ENCODE measurements around the gene DACT2.

DACT2 gene

DNA sequence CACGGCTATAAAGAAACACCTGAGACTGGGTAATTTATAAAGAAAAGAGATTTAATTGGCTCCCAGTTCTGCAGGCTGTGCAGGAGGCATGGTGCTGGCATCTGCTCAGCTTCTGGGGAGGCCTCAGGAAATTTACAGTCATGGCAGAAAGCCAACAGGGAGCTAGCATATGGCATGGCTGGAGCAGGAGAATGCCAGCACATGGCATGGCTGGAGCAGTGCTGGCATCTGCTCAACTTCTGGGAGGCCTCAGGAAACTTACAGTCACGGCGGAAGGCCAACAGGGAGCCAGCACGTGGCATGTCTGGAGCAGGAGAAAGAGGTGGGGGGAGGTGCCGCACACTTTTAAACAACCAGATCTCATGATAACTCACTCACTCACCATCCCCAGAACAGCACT is 32.5 kb upstream of the DACT2 start:
- no peak for DNase-seq (ENCODE audit: low read depth in 2 of 2)

DNA sequence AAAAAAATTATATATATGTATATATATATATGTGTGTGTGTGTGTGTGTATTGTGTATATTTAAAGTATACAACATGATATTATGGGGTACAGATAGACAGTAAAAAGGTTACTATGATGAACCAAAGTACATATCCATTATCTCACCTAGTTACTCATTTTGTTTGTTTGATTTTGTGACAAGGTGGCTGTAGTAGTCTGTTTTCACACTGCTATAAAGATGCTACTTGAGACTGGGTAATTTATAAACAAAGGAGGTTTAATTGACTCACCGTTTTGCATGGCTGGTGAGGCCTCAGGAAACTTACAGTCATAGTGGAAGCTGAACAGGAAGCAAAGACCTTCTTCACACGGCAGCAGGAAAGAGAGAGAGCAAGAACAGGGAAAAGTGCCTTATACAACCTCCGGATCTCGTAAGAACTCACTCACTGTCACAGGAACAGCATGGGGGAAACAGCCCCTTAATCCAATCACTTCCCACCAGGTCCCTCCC is 30.2 kb upstream of the DACT2 start:
- DNase-seq (ENCODE audit: low read depth in 2 of 2): no peak

DNA sequence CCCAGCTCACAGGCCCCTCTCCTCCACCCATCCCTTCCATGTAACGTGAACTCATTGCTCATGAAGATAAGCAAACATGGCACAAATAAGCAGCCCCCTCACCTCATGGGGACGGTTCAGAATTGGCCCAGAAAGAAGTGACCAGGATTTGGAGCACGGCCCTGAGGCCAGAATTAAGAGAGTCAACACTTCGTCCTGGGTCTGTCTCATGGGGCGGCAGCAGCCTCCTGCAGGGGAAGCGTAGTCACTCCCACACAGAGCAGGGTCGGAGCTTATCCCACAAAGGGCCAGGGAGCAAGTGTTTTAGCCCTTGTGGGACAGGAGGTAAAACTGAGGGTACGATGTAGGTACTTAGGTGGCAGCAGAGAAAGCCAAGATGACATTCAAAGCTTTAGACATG is 28.6 kb upstream of the DACT2 start:
- DNase-seq (ENCODE audit: low read depth in 2 of 2): no peak

DNA sequence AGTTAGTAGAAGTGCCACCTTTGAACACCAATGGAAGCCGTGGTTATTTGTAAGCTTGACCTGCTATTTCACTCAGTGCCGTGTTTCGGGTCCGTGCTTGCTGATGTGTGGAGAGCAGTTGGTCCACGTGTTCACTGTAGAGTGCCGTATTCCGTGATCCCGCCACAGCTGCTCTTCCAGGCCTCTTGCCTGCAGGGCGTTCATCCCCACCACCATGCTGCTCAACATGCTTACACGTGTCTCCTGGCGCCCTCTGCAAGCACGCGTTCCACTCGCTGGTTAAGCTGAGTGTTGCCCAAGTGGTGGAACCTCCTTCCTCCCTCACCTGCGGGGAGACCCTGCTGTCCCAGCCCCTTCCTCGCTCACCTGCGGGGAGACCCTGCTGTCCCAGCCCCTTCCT is 28.0 kb upstream of the DACT2 start:
- DNase-seq (ENCODE audit: low read depth in 2 of 2): no peak

DNA sequence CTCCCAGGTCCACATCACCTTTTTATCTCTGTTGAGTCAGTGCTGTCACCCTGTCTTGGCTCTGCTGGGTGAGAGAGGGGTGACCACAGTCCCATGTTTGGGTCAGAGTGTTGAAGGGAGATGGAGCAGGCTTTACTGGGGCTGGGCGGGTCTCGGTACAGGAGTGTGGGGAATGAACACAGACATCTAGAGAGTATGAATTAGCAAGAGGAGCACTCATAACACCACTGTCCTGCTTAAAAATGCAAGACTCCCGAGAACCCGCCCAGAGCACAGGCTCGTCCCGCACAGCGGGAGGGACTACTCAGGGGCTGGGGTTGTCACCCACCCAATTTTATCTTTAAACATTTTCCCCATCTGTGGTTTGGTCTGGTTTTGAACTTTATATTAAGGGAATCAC is 27.5 kb upstream of the DACT2 start:
- no peak for DNase-seq (ENCODE audit: low read depth in 2 of 2)

DNA sequence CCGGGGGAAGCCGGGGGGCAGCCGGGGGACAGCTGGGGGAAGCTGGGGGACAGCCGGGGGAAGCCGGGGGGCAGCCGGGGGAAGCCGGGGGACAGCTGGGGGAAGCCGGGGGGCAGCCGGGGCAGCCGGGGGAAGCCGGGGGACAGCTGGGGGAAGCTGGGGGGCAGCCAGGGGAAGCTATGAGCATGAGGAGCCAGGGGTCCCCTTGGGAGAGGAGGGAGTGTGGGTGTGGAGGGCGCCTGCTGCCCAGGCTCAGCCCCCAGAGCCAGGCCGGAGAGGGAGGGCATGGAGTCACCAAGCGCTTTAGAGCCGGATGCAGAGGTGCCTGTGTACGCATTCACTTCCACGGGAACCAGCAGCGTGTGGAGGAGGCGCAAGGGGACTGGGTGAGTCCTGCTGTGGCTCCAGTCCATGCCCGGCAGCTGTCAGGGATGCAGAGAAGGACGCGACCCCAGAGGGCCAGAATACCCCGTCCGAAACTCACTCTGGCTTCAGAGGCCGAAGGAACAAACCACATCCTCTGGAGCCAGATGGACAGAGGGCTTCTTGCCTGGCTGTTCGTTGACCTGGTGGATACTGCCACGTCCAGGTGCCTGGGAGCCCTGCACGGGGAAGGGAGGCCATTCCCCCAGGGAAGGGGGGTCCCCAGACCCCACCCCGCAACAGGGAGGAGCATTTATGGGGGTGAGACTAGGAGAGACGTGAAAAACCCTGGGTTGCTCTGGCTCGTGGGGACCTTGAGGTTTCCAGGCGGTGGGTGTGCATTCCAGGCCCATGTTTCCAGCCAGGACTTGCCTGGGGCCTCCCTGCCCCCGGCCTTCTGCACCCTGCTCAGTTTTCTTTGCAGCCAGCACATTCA is 26.5 kb upstream of the DACT2 start:
- no peak for DNase-seq (ENCODE audit: low read depth in 2 of 2)

DNA sequence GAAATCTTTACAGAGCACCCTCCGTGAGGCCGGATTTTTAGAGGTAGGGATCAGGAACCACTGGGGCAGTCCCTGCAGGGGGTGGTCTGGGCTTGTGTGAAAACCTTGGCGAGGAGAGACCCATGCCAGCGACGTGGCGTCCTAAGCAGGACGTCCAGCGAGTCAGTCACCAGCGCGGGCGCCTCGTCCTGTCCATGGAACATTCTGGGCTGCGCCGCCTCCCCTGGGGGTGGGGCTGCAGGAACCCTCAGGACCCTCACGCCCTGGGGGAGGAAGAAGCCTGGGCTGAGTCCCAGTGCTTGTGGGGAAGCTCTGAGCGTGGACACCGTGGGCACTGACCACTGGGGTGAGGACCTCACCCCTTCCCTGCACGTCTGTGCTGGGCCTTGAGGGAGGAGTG is 25.7 kb upstream of the DACT2 start:
- no peak for DNase-seq (ENCODE audit: low read depth in 2 of 2)

DNA sequence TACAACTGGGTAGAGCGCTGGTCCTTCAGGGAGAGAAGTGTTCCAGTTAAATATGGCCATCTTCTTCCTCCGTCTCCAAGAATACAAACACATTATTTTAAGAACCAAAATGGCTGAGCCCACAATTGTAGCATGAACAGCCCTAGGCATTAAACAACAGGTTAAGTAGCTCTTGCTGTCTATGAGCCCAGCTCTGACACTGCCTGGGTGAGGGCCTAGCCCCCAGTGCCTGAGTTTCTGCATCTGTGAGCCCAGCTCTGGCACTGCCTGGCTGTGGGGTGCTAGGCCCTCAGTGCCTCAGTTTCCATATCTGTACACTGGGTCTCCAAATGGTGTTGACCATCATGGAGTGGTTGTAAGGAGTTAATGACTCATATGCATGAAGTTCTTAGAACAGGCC is 24.8 kb upstream of the DACT2 start:
- no peak for DNase-seq (ENCODE audit: low read depth in 2 of 2)

DNA sequence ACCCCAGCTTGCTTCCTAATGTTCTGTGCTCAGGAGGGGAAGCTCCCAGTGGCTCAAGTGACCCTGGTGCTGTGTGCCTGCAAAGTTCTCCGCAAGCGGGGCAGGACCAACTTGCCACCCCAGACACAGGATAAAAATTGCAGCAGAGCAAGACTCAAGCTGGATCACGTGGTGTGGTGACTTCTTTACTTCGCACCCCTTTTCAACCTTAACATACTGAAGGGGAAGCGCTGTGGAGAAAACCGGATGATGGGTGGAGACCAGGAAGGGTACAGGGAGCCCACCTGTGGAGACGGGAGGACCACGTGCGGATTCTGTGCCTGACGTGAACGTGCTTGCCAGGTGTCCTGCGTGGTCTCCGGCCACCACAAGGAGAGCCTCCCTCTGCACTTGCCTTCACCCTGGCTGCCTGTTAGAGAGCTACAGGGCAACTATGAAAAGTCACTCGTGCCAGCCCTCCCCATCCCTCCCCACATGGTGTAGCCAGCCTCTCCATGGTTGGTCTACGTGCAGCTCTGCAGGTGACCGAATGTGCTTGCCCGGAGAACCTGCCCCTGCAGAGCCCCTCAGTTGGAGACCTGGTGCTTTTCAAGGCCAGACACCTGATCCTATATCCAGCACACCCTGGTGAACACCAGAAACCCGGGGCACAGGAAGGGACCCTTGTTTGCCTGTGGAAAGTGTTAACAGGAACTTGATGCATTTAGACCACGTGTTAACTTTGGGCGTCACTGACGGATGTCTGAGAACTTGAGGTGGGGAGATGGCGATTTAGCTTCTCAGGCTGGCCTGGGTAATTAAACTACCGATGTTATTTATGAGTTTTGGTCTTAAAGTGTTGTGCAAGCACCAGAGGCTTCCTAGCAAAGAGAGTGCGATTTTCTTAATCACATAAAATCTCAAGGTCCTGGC is 23.9 kb upstream of the DACT2 start:
- DNase-seq (ENCODE audit: low read depth in 2 of 2): no peak

DNA sequence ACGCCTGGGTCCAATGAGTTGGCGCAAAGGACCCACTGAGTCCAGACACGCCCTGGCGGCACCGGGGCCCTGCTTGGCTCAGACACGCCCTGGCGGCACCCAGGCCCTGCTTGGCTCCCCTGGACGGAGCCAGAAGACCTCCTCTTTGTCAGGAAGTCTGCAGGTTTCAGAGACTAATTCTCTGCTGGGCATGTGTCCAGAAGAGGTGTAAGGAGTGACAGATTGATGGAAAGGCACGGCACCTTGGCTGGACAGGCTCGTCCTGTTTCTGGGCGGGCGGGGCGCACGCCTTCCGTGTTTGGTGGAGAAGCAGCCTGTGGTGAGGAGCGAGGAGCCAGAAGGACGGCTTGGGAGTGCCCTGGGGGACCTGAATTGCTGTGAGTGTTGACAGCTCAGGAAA is 23.1 kb upstream of the DACT2 start:
- no peak for DNase-seq (ENCODE audit: low read depth in 2 of 2)

DNA sequence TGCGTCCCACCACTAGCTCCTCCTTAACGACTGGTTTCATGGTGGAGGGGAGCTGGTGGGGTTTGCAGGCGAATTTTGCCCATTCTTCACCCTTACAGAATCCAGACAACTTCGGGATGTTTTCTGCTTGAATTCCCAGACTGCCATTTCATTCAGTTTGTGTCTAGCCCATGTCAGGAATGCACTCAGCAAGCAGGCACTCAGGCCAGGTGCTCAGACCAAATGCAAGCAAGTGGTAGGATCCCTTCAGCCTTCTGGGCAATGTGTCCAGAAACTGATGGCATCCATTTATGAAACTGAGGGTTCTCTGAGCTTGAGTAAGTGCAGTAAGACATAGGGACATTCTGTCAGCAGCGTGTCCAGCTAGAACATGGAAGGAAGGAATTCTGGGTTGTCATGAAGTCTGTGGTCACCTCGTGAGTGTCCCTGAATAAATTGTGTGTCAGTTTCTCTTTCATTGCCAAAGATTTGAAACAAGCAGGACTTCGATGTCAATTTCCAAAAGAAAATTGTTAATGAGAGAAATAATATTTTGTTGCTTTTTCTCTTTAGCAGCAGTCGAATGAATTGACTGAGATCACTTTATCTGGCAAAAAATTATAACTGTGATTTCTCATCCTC is 21.8 kb upstream of the DACT2 start:
- no peak for DNase-seq (ENCODE audit: low read depth in 2 of 2)

DNA sequence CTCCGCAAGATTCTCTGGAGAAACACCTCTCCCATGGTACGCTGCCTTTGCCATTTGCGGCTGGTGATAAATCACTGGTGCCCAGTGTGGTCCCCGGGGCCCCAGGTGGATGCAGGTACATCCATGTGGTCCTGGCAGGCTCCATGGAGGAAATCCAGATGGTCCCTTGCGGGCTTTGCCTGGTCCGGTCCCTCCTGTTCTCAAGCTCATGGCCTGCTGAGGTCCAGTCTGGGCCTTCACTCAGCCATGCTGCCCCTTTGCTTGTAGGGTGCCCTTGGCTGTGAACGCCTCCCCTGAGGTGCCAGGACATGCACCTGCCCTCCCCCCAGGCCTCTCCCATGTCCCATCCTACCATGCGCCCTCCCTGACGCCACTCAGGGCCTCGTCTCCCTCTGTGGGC is 21.2 kb upstream of the DACT2 start:
- no peak for DNase-seq (ENCODE audit: low read depth in 2 of 2)

DNA sequence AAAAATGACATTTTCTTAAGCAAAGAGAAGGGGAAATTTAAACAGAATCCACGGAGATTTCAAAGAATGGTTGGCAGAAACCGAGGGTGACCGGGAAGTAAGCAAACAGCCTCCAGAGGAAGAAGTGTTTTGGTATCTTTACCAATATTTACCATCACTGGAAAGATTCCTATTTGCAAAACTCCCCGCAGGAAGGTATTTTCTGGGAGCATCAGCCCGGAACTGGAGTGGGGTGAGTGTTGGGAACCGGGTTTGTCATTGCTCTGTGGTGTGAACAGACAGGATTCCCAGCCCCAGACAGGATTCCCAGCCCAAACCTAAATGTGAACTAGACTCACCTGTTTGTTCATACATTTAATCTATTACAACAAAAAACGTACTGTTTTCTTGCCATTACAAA is 19.2 kb upstream of the DACT2 start:
- no peak for DNase-seq (ENCODE audit: low read depth in 2 of 2)

DNA sequence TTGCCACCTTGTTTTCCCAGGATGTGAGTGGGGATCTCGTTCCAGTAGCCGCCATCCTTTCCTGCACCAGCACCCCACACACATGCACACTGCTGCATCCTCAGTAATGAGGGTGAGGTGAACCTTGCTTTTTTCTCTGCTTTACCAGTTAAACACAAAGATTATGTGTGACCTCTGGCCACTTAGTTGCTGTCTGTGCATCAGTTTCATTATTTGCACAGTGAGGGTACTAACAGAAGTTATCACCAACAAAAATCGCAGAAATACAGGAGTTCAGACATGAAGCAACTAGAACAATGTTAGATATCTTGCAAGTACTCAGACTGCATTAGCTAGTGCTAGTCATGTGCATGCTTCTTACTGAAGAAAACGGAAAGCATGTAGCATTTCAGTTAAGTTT is 17.4 kb upstream of the DACT2 start:
- DNase-seq (ENCODE audit: low read depth in 2 of 2): no peak

DNA sequence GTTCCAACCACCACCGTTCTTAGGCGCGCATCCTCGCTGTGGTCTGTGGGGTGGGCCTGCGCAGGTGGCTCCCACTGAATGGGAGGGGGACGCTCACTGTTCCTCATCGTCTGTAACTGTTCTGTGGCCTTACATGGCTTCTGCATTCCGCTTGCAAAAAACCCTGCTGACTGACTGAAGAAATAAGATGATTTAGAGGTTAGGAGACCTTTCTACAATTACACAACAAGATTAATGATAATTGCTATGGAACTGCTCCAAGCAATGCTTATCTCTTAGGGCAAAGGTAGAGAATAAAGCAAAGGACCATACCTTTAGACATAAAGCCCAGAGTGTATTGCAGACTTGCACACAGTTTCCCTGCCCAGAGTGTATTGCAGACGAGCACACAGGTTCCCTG is 14.4 kb upstream of the DACT2 start:
- DNase-seq (ENCODE audit: low read depth in 2 of 2): no peak

DNA sequence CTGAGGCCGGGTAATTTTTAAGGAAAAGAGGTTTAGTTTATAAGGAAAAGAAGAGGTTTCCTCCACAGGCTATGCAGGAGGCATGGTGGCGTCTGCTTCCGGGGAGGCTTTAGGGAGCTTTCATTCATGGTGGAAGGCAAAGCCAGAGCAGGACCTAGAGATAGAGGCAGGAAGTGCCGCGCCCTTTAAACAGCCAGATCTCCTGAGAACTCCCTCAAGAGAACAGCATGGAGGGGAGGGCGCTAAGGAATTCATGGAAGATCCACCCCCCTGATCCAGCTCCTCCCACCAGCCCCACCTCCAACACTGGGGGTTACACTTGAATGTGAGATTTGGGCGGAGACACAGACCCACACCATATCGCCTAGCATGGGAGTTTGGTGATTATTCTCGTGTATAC is 13.9 kb upstream of the DACT2 start:
- DNase-seq (ENCODE audit: low read depth in 2 of 2): no peak

DNA sequence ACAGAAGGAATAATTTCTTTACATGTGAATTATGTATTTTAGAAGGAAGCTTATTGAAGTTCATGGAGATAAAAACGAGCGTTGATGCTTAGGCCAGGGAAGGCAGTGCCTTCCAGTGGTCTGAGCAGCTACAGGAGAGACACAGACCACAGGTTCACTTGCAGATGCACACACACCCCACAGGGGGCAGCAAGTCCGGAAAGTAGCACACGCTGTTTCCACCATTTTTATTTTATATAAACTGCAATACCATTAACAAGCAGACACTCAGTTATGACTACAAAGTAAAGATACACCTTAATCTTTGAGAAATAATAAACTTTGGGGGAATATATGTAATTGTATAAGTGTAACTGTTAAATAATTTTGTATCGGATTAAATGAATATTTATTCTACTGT is 13.5 kb upstream of the DACT2 start:
- no peak for DNase-seq (ENCODE audit: low read depth in 2 of 2)

DNA sequence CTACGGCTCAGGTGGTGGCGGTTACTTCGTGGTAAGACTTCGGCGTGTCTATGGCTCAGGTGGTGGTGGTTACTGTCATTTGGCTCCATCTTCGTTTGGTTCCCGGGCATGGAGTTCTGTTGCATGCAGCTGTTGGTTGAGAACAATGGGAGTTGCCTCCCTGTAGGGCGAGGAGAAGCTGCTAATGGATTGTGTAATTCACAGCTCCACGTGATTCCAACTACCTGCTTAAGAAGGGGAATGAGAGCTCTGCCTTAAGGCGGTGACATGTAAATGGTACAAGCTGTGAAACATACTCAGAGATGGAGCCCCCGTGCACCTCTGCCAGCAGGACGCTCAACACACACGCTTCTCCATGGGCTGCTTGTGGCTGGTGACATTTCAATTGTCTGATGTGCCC is 12.4 kb upstream of the DACT2 start:
- DNase-seq (ENCODE audit: low read depth in 2 of 2): no peak

DNA sequence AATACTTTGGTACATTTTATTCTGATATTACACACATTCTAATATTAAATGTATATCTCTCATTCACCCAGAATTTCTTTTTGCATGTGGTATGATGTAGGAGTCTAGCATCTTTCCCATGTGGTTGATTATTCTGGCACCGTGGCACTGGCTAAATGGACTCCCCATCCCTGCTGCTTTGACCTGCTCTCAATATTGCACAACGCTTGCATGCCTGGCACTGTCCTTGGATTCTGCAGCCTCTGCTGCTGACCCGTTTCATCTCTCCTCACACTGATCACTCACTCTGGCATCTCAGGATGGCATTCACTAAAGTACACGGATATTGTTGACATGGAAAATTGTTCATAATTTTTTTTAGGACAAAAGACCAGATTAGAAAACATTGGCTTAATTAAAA is 11.5 kb upstream of the DACT2 start:
- no peak for DNase-seq (ENCODE audit: low read depth in 2 of 2)

DNA sequence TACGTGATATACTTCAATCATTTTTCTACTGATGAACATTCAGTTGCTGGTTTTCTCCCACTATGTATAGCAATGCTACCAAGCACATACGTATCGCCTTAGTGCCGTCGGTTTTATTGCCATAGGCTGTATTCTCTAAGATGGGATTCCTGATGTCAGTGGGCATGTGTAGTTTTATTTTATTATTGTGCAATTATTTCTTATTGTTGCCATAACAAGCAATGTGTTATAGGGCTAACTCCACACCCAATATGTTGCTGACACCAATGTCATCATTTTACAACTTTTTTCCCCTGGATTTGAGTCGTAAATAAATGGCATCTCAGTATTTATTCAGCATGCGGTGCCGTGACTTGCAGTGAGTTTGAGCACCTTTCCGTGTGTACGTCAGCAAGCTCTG is 10.8 kb upstream of the DACT2 start:
- DNase-seq (ENCODE audit: low read depth in 2 of 2): no peak

DNA sequence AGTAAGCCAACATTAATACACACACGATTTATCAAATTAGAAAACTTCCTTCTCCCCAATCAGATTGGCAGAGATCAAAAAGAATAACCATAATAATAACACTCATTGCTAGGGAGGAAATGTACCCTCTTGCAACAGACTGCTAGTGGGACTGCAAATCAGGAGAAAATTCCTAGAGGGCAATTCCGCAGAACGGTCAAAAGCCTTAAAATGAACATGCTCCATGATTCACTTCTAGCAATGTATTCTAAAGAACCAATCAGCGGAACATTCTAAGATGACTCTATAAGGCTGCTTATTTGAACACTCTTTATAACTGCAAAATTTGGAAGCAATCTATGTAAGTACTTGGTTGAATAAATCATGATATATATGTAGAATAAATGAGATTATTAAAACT is 8.5 kb upstream of the DACT2 start:
- no peak for DNase-seq (ENCODE audit: low read depth in 2 of 2)
